Vagina (tissue), 2 donors: ENCODE measurements around the gene MSI2.

Experiments
- CTCF ChIP-seq, 3 experiments: fragments of 450-650 bp in 2 of 3; fragments of 200-600 bp in 1 of 3; sonication (generic) in 1 of 3; IDR thresholded peaks; one replicate each; pipeline ENCODE4 v1.5.1; 2017 to 2019; ENCODE audit warnings: antibody characterized with exemption in 3 of 3, mild to moderate bottlenecking in 2 of 3, moderate library complexity in 2 of 3
- POLR2A ChIP-seq, 2 donors: fragments of 450-650 bp; IDR thresholded peaks; one replicate each; pipeline ENCODE4 v1.6.1; 2017; ENCODE audit warnings: antibody characterized with exemption in 2 of 2, mild to moderate bottlenecking in 2 of 2, moderate library complexity in 2 of 2

DNA sequence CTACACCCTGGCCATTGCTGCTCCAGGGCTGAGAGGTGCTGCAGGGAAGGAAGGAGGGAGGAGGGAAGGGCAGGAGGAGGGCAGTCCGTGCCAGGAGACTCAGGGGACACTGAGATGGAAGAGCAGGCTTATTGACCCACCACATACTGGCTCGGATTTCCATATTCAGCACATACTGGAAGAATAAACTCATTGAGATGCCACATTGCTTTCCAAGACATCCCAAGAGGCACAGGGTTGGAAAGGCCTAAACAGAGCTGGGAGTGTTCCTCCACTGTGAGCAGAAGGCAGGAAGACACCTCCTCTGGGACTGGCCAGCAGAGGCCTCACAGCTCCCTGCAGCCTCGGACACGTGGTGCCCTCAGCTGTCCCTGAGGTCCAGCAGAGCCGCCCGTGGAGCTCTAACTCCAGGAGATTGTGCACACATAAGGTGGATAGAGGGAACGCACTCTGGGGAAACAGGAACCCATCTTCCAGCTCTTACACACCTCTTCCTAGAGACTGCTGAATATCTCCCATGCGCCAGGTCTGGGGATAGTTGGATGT lies 471.4 kb downstream of the MSI2 start:
- TF ChIP-seq CTCF (IDR thresholded peaks at IDR 0.05) (no peak), POLR2A (IDR thresholded peaks at IDR 0.05) (no peak)
